ENCODE results near the gene DIRAS1. TPM values are rescaled to one million over a fixed set of nuclear protein-coding genes. Genes with fewer than 3 reads are reported as not detected.

Gene DIRAS1
- polyA plus RNA-seq, 2 of the 4 experiments (the other 2 are of a cell fraction), result 2.5 to 4.3 TPM

DNA sequence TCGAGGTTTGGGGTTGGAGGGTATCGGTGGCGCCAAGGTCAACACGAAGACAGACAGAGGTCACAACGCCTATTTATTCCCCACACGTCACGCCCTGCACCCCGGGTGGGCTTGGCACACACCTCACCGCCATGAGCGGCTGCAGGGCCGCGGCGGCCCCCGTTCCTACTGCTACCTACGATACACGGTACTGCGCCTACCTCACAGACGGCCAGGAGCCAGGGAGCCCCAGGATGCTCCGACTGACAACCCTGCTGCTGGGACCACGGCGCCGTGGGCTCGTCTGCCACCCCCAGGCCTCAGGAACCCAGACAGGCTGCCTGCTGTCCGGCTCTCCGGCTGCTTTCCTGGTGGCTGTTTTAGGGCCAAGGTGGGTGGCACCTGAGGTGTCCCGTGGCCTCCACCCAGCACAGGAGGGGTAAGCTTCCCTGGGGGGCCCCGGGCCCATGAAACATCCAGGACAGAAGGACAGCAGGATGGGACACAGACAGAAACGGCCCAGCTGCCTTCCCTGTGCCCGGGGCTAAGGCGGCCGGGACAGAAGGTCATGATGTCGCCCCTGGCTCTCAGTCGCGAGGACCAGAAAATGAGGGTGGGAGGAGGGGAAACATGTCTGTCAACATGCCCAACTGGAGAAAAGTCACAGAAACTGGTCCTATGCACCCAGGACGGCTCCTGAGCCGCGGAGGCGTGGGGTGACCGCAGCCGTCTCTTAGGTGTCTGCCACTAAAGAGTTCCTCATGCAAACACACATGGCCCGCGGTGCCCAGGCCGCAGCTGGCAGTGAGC, 33.7 kb upstream of the DIRAS1 start (continued):
- TF ChIP-seq, protein P1, sequence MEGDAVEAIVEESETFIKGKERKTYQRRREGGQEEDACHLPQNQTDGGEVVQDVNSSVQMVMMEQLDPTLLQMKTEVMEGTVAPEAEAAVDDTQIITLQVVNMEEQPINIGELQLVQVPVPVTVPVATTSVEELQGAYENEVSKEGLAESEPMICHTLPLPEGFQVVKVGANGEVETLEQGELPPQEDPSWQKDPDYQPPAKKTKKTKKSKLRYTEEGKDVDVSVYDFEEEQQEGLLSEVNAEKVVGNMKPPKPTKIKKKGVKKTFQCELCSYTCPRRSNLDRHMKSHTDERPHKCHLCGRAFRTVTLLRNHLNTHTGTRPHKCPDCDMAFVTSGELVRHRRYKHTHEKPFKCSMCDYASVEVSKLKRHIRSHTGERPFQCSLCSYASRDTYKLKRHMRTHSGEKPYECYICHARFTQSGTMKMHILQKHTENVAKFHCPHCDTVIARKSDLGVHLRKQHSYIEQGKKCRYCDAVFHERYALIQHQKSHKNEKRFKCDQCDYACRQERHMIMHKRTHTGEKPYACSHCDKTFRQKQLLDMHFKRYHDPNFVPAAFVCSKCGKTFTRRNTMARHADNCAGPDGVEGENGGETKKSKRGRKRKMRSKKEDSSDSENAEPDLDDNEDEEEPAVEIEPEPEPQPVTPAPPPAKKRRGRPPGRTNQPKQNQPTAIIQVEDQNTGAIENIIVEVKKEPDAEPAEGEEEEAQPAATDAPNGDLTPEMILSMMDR (IDR thresholded peaks at IDR 0.05), result no peak
- TF ChIP-seq BCL3 (IDR thresholded peaks at IDR 0.05) (no peak), RNF2 (IDR thresholded peaks at IDR 0.05; ENCODE audit: borderline replicate concordance, low read depth) (no peak), EP300 (IDR thresholded peaks at IDR 0.05) (no peak)

DNA sequence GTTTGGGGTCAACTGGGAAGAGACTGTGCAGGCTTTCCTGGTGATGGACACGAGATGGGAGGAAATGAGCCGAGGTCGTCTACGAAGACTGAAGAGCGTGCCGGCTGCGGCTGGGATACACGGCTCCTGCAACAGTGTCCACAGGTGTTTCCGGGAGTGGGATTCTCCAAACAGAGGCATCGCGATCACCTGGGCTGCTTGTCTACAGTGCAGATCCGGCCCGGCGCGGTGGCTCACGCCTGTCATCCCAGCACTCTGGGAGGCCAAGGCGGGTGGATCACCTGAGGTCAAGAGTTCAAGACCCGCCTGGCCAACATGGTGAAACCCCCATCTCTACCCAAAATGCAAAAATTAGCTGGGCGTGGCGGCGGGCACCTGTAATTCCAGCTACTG, 30.3 kb upstream of the DIRAS1 start:
- ChIA-PET CTCF (interaction anchor here (0.7 to 4.3 kb wide), 2 partner anchors 103 to 1387 kb away, joined by 3 to 23 read pairs; no protein-coding TSS in a partner anchor), POLR2A (no interaction called here)
- 91% methylated on average over 17 of the region's 21 CpGs for WGBS (ENCODE audit: missing lambda C conversion rate)
- no peaks in the 10 kb centered on the region for H3K9me3 ChIP-seq
- DNase-seq (ENCODE audit: low read depth in 1 of 2, low spot score in 1 of 2) (no peak), ATAC-seq (no peak), FAIRE-seq (no peak)
- no peaks in the 10 kb centered on the region for H3K4me1 ChIP-seq
- no peak overlapping the region for H3K27ac ChIP-seq
- no peak overlapping the region for H3K4me3 ChIP-seq
- no peak overlapping the region for H3K4me2 ChIP-seq
- no peak for TF ChIP-seq EHMT2 (IDR thresholded peaks at IDR 0.05; ENCODE audit: low read depth)
- no peak for TF ChIP-seq MAFK (IDR thresholded peaks at IDR 0.05; ENCODE audit: partially characterized antibody)
- no peak for TF ChIP-seq EP300 (IDR thresholded peaks at IDR 0.05)
- no peak for TF ChIP-seq ZC3H11A (IDR thresholded peaks at IDR 0.05)
- TF ChIP-seq JUNB (IDR thresholded peaks at IDR 0.05), result no peak
- no peak for TF ChIP-seq CBX2 (IDR thresholded peaks at IDR 0.05; ENCODE audit: borderline replicate concordance, low read depth)
- no peak for TF ChIP-seq SREBF2 (IDR thresholded peaks at IDR 0.05)
- TF ChIP-seq REST (IDR thresholded peaks at IDR 0.05), result no peak
- no peak for TF ChIP-seq FOXS1 (CRISPR knock-in tag; IDR thresholded peaks at IDR 0.05)
- no peak for TF ChIP-seq SMC3 (IDR thresholded peaks at IDR 0.05)
- TF ChIP-seq HDAC2 (IDR thresholded peaks at IDR 0.05), result no peak
- no peak for TF ChIP-seq HOXB13 (CRISPR knock-in tag; IDR thresholded peaks at IDR 0.05; ENCODE audit: low read depth)
- TF ChIP-seq, protein P1 (IDR thresholded peaks at IDR 0.05), result no peak
- TF ChIP-seq NFE2L2 (conservative IDR thresholded peaks at IDR 0.05; ENCODE audit: low read length), result no peak
- TF ChIP-seq, protein P2, sequence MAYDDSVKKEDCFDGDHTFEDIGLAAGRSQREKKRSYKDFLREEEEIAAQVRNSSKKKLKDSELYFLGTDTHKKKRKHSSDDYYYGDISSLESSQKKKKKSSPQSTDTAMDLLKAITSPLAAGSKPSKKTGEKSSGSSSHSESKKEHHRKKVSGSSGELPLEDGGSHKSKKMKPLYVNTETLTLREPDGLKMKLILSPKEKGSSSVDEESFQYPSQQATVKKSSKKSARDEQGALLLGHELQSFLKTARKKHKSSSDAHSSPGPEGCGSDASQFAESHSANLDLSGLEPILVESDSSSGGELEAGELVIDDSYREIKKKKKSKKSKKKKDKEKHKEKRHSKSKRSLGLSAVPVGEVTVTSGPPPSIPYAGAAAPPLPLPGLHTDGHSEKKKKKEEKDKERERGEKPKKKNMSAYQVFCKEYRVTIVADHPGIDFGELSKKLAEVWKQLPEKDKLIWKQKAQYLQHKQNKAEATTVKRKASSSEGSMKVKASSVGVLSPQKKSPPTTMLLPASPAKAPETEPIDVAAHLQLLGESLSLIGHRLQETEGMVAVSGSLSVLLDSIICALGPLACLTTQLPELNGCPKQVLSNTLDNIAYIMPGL (CRISPR knock-in tag; IDR thresholded peaks at IDR 0.05; ENCODE audit: borderline replicate concordance), result no peak
- TF ChIP-seq TP53 (CRISPR knock-in tag; IDR thresholded peaks at IDR 0.05), result no peak
- TF ChIP-seq CHD2 (IDR thresholded peaks at IDR 0.05; ENCODE audit: low read length, partially characterized antibody), result no peak
- no peak for TF ChIP-seq KDM1A (IDR thresholded peaks at IDR 0.05; ENCODE audit: low read depth)
- TF ChIP-seq ATOH8 (CRISPR knock-in tag; IDR thresholded peaks at IDR 0.05; ENCODE audit: low read depth), result no peak

Measured in A549 (cell line).